Motor neuron (in vitro differentiated cells): ENCODE measurements around the gene PKHD1. TPM values are rescaled to one million over a fixed set of nuclear protein-coding genes. Genes with fewer than 3 reads are reported as not detected.

Experiments
- ATAC-seq, 8 experiments: fragments of 200-7000 bp; cut with Tn5 transposase; replicated peaks in 6 of 8; 2 replicates each; pipeline ENCODE4 v1.8.0; 2021; ENCODE audit warnings: mild to moderate bottlenecking in 8 of 8, moderate library complexity in 8 of 8
- H3K27ac ChIP-seq, 2 donors: fragments of 250-450 bp; sonication (Bioruptor Pico); 2 replicates each; pipeline ENCODE4 v1.9.0; 2021; ENCODE audit warnings: antibody characterized with exemption in 2 of 2, mild to moderate bottlenecking in 2 of 2, moderate library complexity in 1 of 2
- H3K4me1 ChIP-seq, 2 donors: fragments of 250-450 bp; sonication (Bioruptor Pico); replicated peaks in 1 of 2; 2 replicates each; pipeline ENCODE4 v1.6.1; 2021; ENCODE audit warnings: antibody characterized with exemption in 2 of 2, mild to moderate bottlenecking in 2 of 2, moderate library complexity in 1 of 2
- H3K4me3 ChIP-seq, 5 donors: fragments of 250-450 bp; sonication (Bioruptor Pico); 2 replicates each; pipeline ENCODE4 v1.9.0; 2021; ENCODE audit warnings: antibody characterized with exemption in 5 of 5, mild to moderate bottlenecking in 5 of 5, moderate library complexity in 4 of 5
- WGBS, 10 experiments: fragments of 450-650 bp; shearing (Covaris generic); methylation state at CpG; one replicate each; pipeline ENCODE4 v1.0.0; 2022; 5-methylcytosine and 5-hydroxymethylcytosine counted together
- in situ Hi-C, 9 experiments: fragments of 400-800 bp; cut with MboI; loops; one replicate each; pipeline ENCODE4 v1.15.0; 2021; ENCODE audit warnings: low sequenced_read_pairs in 9 of 9, low pct_unique_long_range_greater_than_20kb in 2 of 9; ENCODE audit not compliant: unreplicated experiment in 9 of 9
- total RNA-seq, 8 experiments: library from RNA; unstranded; fragments of 300-600 nt; gene quantifications; 2 replicates each; pipeline versions ENCODE4 v1.2.3 to v1.2.4, GENCODE V29; 2022

PKHD1 gene
- total RNA-seq, 8 experiments from 2014 or later: under 0.01 to 0.14 (median 0.09) TPM; not detected in 1

- in situ Hi-C loops: no loop called here
- no peak for ATAC-seq
These were observed 402.8 kb downstream of the PKHD1 start for GRCh38 chr6:51684603-51685002.

DNA sequence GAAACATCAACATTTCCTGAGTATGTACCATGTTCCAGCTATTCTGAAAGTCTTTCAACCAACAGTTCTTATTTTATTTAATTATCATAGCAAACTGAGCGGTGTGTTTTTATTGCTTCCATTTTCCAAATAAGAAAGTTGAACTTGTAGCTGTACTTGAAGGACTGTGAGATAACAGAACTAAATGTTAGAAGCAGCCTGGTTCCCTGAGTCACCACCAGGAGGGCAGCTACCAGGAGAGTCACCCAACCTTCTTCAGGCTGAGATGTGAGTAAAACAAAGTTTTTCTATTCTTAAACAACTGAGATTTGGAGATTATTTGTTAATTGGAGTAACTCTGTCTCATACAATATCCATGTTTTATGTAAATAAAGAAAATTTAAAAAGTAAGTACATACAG lies 403.4 kb downstream of the PKHD1 start:
- peaks cover 6% of the 10 kb centered on the region in 2 donors for H3K4me1 ChIP-seq
- ATAC-seq: no peak
- in situ Hi-C loops: no loop called here
- H3K4me3 ChIP-seq: no peak overlapping the region
- no peak overlapping the region for H3K27ac ChIP-seq
- WGBS, 10 experiments: 0 to 86% (median 58%) methylated on average over 1 of the region's 1 CpG; no CpG with 5 or more reads in 2 of the 10 experiments

More at GRCh38 chr6:51684603-51685002, 402.8 kb downstream of the PKHD1 start:
- peaks cover 0 to under 1% of the 10 kb centered on the region in 2 donors for H3K4me1 ChIP-seq
- H3K4me3 ChIP-seq: no peak overlapping the region
- H3K27ac ChIP-seq: no peak overlapping the region

GRCh38 chr6:51678905-51679620 lies 408.4 kb downstream of the PKHD1 start:
- 0 to 79% (median 57%) methylated on average over 1 to 5 of the region's 5 CpGs for WGBS, 10 experiments
- H3K27ac ChIP-seq: peak overlapping the region in 1 of 2 donors; percentile 44
- H3K4me3 ChIP-seq: no peak overlapping the region
- in situ Hi-C loops: no loop called here
- ATAC-seq: peak in 6 of 8 experiments; percentile 53 to 98 (median 72)
- peaks cover 9 to 22% of the 10 kb centered on the region in 2 donors for H3K4me1 ChIP-seq

DNA sequence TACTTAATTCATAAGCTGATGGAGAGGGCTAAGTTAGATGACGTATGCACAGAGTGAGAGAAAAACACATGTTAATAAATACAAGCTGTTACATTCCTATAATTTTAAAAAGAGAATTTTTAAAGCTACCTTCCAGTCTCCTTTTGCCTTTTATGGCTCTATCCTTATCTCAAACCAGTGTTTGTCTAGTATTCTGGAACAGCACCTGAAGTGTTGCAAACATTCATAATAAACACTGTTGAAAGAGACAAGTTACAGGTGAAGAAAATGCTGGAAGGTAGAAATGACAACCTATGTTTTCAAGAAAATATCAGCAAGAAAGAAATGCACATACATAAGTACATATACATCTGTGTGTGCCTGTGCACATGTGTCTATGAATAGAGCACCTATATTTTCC lies 409.1 kb downstream of the PKHD1 start:
- in situ Hi-C loops: no loop called here
- no peak for ATAC-seq

GRCh38 chr6:51675922-51676275 lies 411.5 kb downstream of the PKHD1 start:
- H3K4me1 ChIP-seq: peaks cover 9 to 22% of the 10 kb centered on the region in 2 donors
- H3K27ac ChIP-seq: no peak overlapping the region
- 1 to 79% (median 51%) methylated on average over 3 to 4 of the region's 4 CpGs; no CpG with 5 or more reads in 1 of the 10 experiments for WGBS, 10 experiments
- in situ Hi-C loops: no loop called here
- H3K4me3 ChIP-seq: no peak overlapping the region
- ATAC-seq: no peak

More for the DNA sequence above, 409.1 kb downstream of the PKHD1 start:
- H3K4me3 ChIP-seq: no peak overlapping the region
- peaks cover 9 to 22% of the 10 kb centered on the region in 2 donors for H3K4me1 ChIP-seq
- H3K27ac ChIP-seq: no peak overlapping the region
- 0 to 100% (median 81%) methylated on average over 1 of the region's 1 CpG; no CpG with 5 or more reads in 4 of the 10 experiments for WGBS, 10 experiments

GRCh38 chr6:51675020-51675921 lies 412.1 kb downstream of the PKHD1 start:
- Histone ChIP-seq H3K4me1 (peaks cover 9 to 22% of the 10 kb centered on the region in 2 donors), H3K4me3 (no peak overlapping the region), H3K27ac (no peak overlapping the region)
- WGBS, 10 experiments: 4 to 100% (median 64%) methylated on average over 1 to 9 of the region's 9 CpGs
- peak in 1 of 8 experiments; percentile 47 for ATAC-seq
- in situ Hi-C loops: no loop called here

GRCh38 chr6:51663525-51663924 lies 423.9 kb downstream of the PKHD1 start:
- H3K27ac ChIP-seq: no peak overlapping the region
- no peak overlapping the region for H3K4me3 ChIP-seq
- in situ Hi-C loops: no loop called here
- ATAC-seq: no peak
- H3K4me1 ChIP-seq: peaks cover 0 to 8% of the 10 kb centered on the region in 2 donors

DNA sequence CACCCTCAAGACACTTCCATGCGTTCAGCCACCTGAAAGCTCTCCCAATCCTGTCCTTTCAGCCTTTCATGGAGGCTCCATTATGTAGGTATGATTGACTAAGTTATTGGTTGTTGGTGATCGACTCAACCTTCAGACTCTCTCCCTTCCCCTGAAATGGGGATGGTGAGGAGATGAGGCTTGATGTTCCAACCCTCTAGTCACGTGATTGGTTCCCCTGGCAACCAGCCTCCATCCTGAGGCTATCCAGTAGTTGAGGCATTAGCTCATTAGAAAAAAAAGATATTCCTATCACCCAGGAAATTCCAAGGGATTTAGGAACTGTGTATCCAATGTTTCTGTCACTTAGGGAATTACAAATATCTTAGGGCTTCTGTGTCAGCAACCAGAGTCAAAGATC lies 426.6 kb downstream of the PKHD1 start:
- ATAC-seq: no peak

DNA sequence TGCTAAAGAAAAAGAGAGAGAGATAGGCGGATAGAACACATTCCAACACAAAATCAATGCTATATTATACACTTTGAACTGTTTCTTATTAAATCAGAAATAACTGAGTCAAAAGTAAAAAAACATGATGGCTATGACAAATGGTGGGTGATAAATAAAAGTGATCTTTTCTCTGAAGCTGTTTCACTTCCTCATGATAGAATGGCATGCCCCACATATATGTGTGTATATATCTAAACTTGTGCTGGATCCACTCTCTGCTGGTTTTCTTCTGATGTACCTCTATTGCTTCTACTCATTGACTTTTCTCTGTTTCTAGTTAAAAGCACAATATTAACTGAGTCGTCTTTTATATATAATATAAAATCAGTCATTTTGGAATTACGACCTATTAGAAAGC lies 429.9 kb downstream of the PKHD1 start:
- WGBS, 10 experiments: 2 to 100% (median 80%) methylated on average over 1 to 3 of the region's 3 CpGs
- no peak overlapping the region for H3K27ac ChIP-seq
- in situ Hi-C loops: no loop called here
- peaks cover 0 to 4% of the 10 kb centered on the region in 2 donors for H3K4me1 ChIP-seq
- no peak for ATAC-seq
- no peak overlapping the region for H3K4me3 ChIP-seq

More for the DNA sequence above, 426.6 kb downstream of the PKHD1 start:
- WGBS, 10 experiments: 6 to 100% (median 55%) methylated on average over 1 to 3 of the region's 3 CpGs; no CpG with 5 or more reads in 2 of the 10 experiments
- peaks cover 0 to 8% of the 10 kb centered on the region in 2 donors for H3K4me1 ChIP-seq
- H3K27ac ChIP-seq: no peak overlapping the region
- no peak overlapping the region for H3K4me3 ChIP-seq
- in situ Hi-C loops: no loop called here

DNA sequence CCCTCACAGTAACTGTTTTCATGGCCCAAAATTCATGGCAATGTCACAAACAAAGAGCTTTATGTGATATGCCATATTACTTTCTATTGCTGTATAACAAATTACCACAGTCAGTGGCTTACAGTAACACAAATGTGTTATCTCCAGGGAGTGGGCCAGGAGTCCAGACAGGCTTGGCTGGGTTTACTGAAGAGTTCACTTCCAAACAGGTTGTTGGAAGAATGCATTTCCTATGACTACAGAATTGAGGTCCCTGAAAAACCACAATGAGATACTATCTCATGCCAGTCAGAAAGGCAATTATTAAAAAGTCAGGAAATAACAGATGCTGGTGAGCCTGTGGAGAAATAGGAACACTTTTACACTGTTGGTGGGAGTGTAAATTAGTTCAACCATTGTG lies 431.9 kb downstream of the PKHD1 start:
- Histone ChIP-seq H3K4me1 (peaks cover 0 to 17% of the 10 kb centered on the region in 2 donors), H3K4me3 (no peak overlapping the region), H3K27ac (no peak overlapping the region)
- in situ Hi-C loops: no loop called here
- no peak for ATAC-seq

GRCh38 chr6:51654647-51655046 lies 432.8 kb downstream of the PKHD1 start:
- no peak for ATAC-seq
- in situ Hi-C loops: no loop called here
- 7 to 82% (median 69%) methylated on average over 4 to 5 of the region's 5 CpGs; no CpG with 5 or more reads in 1 of the 10 experiments for WGBS, 10 experiments
- Histone ChIP-seq H3K4me1 (peaks cover 0 to 24% of the 10 kb centered on the region in 2 donors), H3K27ac (no peak overlapping the region), H3K4me3 (no peak overlapping the region)

DNA sequence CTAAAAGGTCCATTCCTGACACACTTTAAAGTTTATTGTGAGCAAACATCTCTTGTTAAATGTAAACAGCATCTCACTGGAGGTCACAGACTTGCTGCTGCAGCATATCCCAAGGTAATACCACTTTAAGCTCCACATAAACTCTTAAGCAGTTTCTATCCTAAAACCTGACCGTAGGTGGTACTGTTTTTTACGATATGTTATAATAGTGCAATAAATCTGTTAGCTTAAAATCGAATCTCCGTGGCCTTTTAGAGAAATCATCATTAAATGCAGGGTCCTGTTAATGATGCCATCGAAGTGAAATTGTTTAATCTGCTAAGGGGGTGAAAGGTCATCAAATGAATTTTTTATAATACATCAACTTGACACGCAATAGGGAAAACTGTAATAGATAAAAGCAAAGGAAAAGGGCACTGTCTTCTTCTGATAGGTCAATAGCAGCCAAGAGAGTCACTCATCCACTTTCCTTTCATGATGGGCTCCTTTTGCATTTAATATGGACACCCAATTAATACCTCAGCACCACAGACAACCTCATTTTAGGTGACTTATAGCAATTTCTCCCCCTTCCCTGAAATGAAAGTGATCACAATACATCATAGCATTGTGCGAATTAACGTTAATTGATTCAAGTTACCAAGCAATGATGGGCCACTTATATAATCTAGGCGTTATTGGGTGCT lies 436.1 kb downstream of the PKHD1 start:
- peak in 5 of 8 experiments; percentile 55 to 92 (median 90) for ATAC-seq
- peaks cover 0 to 24% of the 10 kb centered on the region in 2 donors for H3K4me1 ChIP-seq
- no peak overlapping the region for H3K4me3 ChIP-seq
- in situ Hi-C loops: no loop called here
- H3K27ac ChIP-seq: peak overlapping the region in 1 of 2 donors; percentile 6
- 2 to 74% (median 46%) methylated on average over 5 to 8 of the region's 9 CpGs for WGBS, 10 experiments

DNA sequence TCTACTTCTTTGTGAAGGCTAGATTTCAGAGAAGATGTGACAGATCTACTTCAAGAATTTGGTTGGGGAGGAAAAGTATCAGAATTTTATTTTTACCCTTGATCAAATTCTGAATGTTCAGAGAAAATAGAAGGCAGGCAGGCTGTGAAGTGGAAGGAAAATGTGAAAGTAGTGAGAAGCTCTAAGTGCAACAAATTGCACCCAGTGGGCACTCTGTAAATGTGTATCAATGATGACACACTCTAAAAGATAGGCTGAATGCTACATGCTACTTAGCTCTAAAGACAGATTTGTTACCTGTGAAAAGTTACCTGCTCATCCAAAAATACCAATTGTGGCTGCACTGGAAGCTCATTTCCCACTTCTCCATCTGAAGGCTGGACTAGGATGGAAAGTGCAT lies 438.6 kb downstream of the PKHD1 start:
- no peak overlapping the region for H3K4me3 ChIP-seq
- H3K4me1 ChIP-seq: peaks cover 0 to 24% of the 10 kb centered on the region in 2 donors
- in situ Hi-C loops: no loop called here
- ATAC-seq: no peak
- H3K27ac ChIP-seq: no peak overlapping the region
